Prostate gland (tissue), 2 donors: Measurements from ENCODE around the gene FFAR1. TPM values are rescaled to one million over a fixed set of nuclear protein-coding genes. Genes with fewer than 3 reads are reported as not detected.
"Not testable (repeated sequence)": the region's sequence is repeated elsewhere in the genome, so short reads cannot be mapped to it uniquely, and the experiment has no call there.

ENCODE experiments used
- DNase-seq: peaks from one replicate; pipeline ENCODE4 v3.0.0-alpha.2; 2019; ENCODE audit warnings: low spot score
- H3K27ac ChIP-seq, 2 donors: fragments of 200-600 bp; sonication (generic); 2 replicates each; pipeline ENCODE4 v1.5.1; 2017 to 2019
- H3K27me3 ChIP-seq: fragments of 200-600 bp; sonication (generic); replicated peaks from 2 replicates; pipeline ENCODE4 v1.5.1; 2019; ENCODE audit not compliant: insufficient read depth
- H3K36me3 ChIP-seq, 2 donors: fragments of 200-600 bp; sonication (generic); 1 replicate in 1 of 2; 2 replicates in 1 of 2; pipeline versions ENCODE4 v1.5.1 to v1.8.1; 2017 to 2019
- H3K4me1 ChIP-seq: fragments of 200-600 bp; sonication (generic); replicated peaks from 2 replicates; pipeline ENCODE4 v1.5.1; 2019
- H3K4me3 ChIP-seq, 2 donors: fragments of 200-600 bp; sonication (generic); 2 replicates each; pipeline ENCODE4 v1.5.1; 2017 to 2019
- H3K9me3 ChIP-seq: fragments of 200-600 bp; sonication (generic); 2 replicates; pipeline ENCODE4 v1.5.1; 2017
- CTCF ChIP-seq, 4 experiments: fragments of 200-600 bp in 2 of 4; fragments of 450-650 bp in 2 of 4; sonication (generic) in 2 of 4; IDR thresholded peaks; 1 replicate in 3 of 4; 2 replicates in 1 of 4; pipeline ENCODE4 v1.5.1; 2016 to 2019; ENCODE audit warnings: antibody characterized with exemption in 4 of 4, mild to moderate bottlenecking in 2 of 4, moderate library complexity in 2 of 4
- POLR2A ChIP-seq: fragments of 450-650 bp; IDR thresholded peaks from one replicate; pipeline ENCODE4 v1.6.1; 2016; ENCODE audit warnings: antibody characterized with exemption, mild to moderate bottlenecking
- POLR2AphosphoS5 ChIP-seq: sonication (generic); formaldehyde crosslinking; IDR thresholded peaks from one replicate; pipeline ENCODE4 v1.6.1; 2017; ENCODE audit warnings: antibody characterized with exemption
- WGBS: methylation state at CpG from one replicate; pipeline ENCODE4 v1.1.5; 2018; 5-methylcytosine and 5-hydroxymethylcytosine counted together
- intact Hi-C: fragments of 100-400 bp; cut with DNase I; formaldehyde crosslinking; loops from one replicate; pipeline ENCODE4 v1.14.2; 2022
- total RNA-seq, 2 donors: library from RNA; depleted of rRNA; stranded (reverse); fragments of >200 nt; gene quantifications; one replicate each; pipeline ENCODE4 v1.1.0, GENCODE V29; 2016

Gene FFAR1
- total RNA-seq, 2 donors from 2014 or later = 0.28 TPM; not detected in 1

- DNase-seq = no peak
- no peak overlapping the region for H3K4me3 ChIP-seq
- intact Hi-C loops = no loop called here
- H3K27me3 ChIP-seq = no peaks in the 10 kb centered on the region
- no peaks in the 10 kb centered on the region for H3K36me3 ChIP-seq
- H3K9me3 ChIP-seq = no peaks in the 10 kb centered on the region
- TF ChIP-seq POLR2A (no peak), CTCF (IDR thresholded peaks at IDR 0.05) (no peak), POLR2AphosphoS5 (no peak)
- no peaks in the 10 kb centered on the region for H3K4me1 ChIP-seq
- no peak overlapping the region for H3K27ac ChIP-seq
- 73% methylated on average over 12 of the region's 12 CpGs for WGBS
Measured at GRCh38 chr19:35375505-35376307, 28.0 kb downstream of the FFAR1 start.

GRCh38 chr19:35377656-35378055, 30.0 kb downstream of the FFAR1 start:
- H3K4me1 ChIP-seq = no peaks in the 10 kb centered on the region
- H3K9me3 ChIP-seq = no peaks in the 10 kb centered on the region
- no peak for TF ChIP-seq POLR2AphosphoS5
- TF ChIP-seq CTCF (IDR thresholded peaks at IDR 0.05) = no peak
- TF ChIP-seq POLR2A = no peak
- H3K27ac ChIP-seq = no peak overlapping the region
- intact Hi-C loops = no loop called here
- H3K36me3 ChIP-seq = no peaks in the 10 kb centered on the region
- no peaks in the 10 kb centered on the region for H3K27me3 ChIP-seq
- DNase-seq = no peak
- no peak overlapping the region for H3K4me3 ChIP-seq
- 74% methylated on average over 1 of the region's 1 CpG for WGBS

GRCh38 chr19:35378356-35378755, 30.7 kb downstream of the FFAR1 start:
- intact Hi-C loops = no loop called here
- DNase-seq = no peak
- TF ChIP-seq POLR2AphosphoS5 (no peak), POLR2A (no peak), CTCF (IDR thresholded peaks at IDR 0.05) (no peak)
- Histone ChIP-seq H3K27me3 (no peaks in the 10 kb centered on the region), H3K27ac (no peak overlapping the region), H3K4me3 (no peak overlapping the region), H3K9me3 (no peaks in the 10 kb centered on the region), H3K36me3 (no peaks in the 10 kb centered on the region), H3K4me1 (no peaks in the 10 kb centered on the region)
- WGBS = 95% methylated on average over 3 of the region's 3 CpGs

- H3K27ac ChIP-seq, intact Hi-C loops, H3K36me3 ChIP-seq, H3K27me3 ChIP-seq, H3K4me3 ChIP-seq, DNase-seq, H3K9me3 ChIP-seq, H3K4me1 ChIP-seq: not testable (repeated sequence)
- 94% methylated on average over 5 of the region's 5 CpGs for WGBS
Measured at GRCh38 chr19:35379545-35379944, 31.8 kb downstream of the FFAR1 start.

- Histone ChIP-seq H3K9me3 (no peaks in the 10 kb centered on the region), H3K27ac (no peak overlapping the region), H3K4me1 (no peaks in the 10 kb centered on the region), H3K36me3 (no peaks in the 10 kb centered on the region), H3K4me3 (no peak overlapping the region), H3K27me3 (no peaks in the 10 kb centered on the region)
- TF ChIP-seq POLR2AphosphoS5 (peak; percentile 25), CTCF (IDR thresholded peaks at IDR 0.05) (no peak), POLR2A (no peak)
- WGBS = 0% methylated on average over 1 of the region's 1 CpG
- intact Hi-C loops = no loop called here
- DNase-seq = no peak
Measured at GRCh38 chr19:35379992-35380391, 32.3 kb downstream of the FFAR1 start.
